ENCODE results near the gene HMCN2.

HMCN2 gene, protein sequence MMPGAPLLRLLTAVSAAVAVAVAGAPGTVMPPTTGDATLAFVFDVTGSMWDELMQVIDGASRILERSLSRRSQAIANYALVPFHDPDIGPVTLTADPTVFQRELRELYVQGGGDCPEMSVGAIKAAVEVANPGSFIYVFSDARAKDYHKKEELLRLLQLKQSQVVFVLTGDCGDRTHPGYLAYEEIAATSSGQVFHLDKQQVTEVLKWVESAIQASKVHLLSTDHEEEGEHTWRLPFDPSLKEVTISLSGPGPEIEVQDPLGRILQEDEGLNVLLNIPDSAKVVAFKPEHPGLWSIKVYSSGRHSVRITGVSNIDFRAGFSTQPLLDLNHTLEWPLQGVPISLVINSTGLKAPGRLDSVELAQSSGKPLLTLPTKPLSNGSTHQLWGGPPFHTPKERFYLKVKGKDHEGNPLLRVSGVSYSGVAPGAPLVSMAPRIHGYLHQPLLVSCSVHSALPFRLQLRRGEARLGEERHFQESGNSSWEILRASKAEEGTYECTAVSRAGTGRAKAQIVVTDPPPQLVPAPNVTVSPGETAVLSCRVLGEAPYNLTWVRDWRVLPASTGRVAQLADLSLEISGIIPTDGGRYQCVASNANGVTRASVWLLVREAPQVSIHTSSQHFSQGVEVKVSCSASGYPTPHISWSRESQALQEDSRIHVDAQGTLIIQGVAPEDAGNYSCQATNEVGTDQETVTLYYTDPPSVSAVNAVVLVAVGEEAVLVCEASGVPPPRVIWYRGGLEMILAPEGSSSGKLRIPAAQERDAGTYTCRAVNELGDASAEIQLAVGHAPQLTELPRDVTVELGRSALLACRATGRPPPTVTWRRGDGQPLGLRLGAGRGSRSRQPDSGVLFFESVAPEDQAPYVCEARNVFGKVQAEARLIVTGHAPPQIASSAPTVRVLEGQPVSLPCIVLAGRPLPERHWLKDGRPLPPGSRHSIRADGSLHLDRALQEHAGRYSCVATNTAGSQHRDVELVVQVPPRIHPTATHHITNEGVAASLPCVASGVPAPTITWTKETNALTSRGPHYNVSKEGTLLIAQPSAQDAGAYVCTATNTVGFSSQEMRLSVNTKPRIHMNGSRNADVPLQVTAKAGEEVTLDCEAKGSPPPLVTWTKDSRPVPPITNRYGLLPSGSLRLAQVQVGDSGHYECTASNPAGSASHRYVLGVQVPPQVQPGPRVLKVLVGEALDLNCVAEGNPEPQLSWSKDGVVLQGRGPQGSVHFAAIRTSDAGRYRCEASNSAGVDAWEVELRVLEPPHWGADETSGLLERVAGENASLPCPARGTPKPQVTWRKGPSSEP (N-terminal part only)

DNA sequence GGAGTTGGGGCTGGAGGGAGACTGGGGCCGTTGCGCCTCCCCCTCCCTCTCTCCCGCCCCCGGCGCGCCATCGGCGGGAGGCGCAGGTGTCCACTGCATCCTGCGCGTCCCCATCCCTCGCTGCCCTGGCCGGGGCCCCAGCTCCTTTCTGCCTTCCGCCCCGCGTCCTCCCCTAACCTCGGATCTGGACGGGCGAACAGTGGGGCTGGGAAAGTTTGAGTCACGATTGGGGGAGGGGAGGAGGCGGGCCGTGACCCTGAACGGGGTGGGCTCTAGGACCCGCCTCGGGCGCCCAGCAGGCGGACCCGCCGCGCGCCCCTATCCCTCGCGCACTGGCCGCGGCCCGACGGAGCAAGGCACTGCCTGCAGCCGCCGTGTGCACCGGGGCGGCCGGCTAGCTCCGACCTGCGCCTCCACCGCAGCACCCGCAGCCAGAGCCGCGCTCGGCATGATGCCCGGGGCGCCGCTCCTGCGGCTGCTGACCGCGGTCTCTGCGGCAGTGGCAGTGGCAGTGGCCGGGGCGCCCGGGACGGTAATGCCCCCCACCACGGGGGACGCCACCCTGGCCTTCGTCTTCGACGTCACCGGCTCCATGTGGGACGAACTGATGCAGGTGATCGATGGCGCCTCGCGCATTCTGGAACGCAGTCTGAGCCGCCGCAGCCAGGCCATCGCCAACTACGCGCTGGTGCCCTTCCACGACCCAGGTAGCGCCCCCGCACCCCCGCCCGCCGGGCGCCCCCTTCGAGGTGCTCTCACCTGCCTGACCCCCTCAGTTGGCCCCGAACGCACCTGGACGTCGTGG is at the start of gene HMCN2:
Gene HMCN2, plus strand, starts transcription at position 330 of the 805 bp plus-strand sequence. Its CDS starts 119 bp downstream, at position 449.
- no peak for DNase-seq

GRCh38 chr9:130217838-130218237 is 47.7 kb upstream of the HMCN2 start:
- no peak for DNase-seq

DNA sequence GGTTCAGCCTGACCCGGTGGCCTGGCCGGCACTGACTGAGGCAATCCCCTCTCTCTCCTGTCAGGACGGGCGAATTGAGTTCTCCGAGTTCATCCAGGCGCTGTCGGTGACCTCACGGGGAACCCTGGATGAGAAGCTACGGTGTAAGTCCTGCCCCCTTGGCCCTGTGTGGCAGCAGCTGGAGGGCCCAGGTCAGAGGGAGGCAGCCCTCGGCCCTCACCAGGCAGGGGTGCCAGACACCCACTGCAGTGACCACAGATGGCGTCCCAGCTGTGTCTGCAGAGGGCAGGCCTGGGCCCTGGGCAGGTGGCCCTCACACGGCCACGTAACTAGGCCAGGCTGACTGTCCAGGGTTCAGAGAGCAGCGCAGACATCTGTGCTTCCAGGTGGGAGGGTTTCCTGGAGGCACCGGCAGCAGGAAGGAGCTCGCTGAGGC is 45.9 kb upstream of the HMCN2 start:
- DNase-seq = no peak

- DNase-seq = no peak
These were observed 45.2 kb upstream of the HMCN2 start for GRCh38 chr9:130220352-130220751.

DNA sequence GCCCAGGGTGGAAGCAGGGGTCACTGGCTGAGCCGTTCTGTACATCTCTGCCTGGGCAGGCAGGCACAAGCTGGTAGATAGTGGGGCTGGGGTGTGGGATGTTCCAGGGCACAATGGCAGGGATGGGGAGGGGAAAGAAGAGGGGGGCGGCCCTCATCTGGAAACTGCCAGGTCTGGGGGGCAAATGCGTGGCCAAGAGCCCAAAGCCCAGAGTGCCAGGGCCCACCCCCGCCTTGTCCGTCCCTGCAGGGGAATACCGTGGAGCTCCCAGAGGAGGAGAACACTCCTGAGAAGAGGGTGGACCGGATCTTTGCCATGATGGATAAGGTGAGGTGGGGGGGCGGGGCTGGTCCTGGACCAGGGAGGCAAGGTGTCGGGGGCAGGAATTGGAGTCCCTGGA is 42.7 kb upstream of the HMCN2 start:
- no peak for DNase-seq

DNA sequence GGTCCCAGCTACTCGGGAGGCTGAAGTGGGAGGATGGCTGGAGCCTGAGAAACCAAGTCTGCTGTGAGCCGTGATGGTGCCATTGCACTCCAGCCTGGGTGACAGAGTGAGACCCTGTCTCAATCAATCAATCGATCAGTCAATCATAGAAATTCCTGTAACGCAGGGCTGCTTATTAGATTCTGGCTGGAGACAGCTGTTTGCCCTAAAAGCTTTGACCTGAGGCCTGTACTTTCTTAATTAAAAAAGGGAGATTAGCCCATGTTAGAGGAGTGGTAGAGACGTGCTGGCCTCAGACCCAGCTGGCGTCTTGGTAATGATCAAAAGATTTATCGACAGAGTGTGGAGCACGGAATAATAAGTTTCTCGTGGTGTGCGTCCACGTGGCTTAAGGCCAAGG is 40.5 kb upstream of the HMCN2 start:
- DNase-seq = no peak

- no peak for DNase-seq
These were observed 40.0 kb upstream of the HMCN2 start for GRCh38 chr9:130225586-130225985.

DNA sequence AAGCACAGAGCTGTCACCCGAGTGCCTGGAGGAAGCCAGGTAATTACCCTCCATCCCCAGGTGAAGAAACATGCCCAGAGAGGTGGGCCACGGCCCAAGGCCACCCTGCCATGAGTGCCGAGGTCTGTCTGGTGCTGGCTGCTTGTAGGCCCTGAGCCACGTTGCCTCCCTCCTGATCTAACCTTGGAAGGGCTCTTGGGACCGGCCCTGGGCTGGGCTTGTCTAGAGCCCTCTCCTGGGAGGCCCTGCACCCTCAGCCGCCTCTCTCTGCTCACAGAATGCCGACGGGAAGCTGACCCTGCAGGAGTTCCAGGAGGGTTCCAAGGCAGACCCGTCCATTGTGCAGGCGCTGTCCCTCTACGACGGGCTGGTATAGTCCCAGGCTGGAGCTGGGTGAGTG is 39.4 kb upstream of the HMCN2 start:
- no peak for DNase-seq

GRCh38 chr9:130227833-130228232 is 37.7 kb upstream of the HMCN2 start:
- no peak for DNase-seq

GRCh38 chr9:130229759-130230158 is 35.8 kb upstream of the HMCN2 start:
- no peak for DNase-seq

GRCh38 chr9:130230631-130231030 is 34.9 kb upstream of the HMCN2 start:
- DNase-seq = no peak

GRCh38 chr9:130232899-130233586 is 32.5 kb upstream of the HMCN2 start:
- no peak for DNase-seq

DNA sequence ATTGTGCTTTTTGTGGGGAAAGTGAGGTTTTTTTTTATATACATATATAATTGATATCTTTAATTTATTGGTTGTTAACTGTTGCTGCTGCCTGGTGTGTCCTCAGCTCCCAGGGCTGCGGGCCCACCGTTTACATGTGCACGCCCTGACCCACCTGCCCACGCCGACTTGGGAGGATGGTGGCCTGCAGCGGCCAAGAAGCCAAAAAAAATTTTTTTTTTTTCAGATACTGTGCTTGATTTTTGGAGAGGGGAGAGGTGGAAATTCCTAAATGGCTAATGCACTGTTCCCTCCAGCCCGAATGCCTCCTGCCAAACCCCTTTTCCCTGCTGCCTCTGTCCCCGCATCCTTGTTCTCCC is 32.0 kb upstream of the HMCN2 start:
- no peak for DNase-seq

GRCh38 chr9:130234340-130235260 is 31.0 kb upstream of the HMCN2 start:
- DNase-seq = no peak

DNA sequence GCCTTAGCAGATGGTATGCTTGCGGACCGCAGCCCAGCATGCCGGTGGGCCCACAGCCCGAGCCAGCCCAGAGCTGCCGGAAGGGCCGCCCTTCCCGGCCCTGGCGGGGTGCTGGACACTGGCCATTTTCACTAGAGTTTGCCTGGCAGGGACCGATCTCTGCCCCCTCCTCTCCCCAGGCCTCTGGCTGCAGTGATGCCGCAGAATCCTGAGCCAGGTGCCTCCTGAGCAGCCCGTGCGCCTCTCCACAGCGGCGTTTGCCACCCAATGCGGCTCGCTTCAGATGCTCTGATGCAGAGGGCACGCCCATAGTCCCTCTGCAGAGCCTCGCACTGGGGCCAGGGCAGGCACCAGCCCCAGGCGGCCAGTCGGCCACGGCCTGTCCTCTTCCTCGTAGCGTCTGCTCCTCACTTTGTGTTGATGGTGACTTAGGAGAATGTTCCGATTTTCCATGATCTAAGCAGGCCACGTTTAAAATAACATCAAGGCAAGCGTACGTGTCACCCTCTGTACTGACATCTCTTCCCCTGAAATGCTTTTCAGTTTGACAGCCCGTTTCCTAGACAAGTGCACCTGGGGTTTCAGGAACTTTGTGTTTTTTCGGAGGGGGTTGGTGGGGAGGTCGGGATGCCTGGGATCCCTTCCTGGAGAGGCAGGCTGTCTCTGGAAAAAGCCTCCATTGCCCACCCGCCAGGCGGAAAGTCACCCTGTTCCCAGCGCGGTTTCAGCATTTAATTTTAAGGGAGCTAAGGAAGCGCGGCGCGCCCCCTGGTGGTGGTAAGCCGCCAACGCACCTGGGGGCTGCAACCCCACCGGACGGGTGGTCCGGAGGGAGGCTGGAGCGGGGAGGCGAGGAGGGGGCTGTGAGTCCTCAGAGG is 29.8 kb upstream of the HMCN2 start:
- DNase-seq = peak; percentile 42 to 52

DNA sequence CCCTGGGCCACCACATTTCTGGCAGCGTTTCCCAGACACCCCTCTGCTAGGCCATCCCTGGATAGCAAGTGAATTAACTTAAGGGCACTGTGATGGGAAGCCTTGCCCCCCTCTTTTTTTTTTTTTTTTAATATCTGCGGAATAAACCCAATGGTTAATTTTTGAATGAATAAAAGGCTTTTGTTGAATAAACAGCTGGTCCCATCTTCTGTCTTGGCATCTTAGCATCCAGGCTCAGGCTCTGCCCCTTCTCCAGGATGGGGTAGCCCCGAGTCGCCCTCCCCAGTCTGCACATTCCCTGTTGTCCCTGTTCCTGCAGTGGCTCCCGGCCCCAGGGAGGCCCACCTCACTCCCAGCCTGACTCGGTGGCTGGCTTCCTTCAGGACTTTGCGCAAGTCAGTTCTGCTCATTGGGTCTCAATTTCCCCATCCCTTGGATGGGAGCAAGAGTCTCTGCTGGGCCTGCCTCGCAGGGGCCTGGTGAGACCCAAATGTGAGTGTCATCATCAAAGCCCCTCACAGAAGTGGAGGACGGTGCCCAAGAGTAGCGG is 29.0 kb upstream of the HMCN2 start:
- no peak for DNase-seq

DNA sequence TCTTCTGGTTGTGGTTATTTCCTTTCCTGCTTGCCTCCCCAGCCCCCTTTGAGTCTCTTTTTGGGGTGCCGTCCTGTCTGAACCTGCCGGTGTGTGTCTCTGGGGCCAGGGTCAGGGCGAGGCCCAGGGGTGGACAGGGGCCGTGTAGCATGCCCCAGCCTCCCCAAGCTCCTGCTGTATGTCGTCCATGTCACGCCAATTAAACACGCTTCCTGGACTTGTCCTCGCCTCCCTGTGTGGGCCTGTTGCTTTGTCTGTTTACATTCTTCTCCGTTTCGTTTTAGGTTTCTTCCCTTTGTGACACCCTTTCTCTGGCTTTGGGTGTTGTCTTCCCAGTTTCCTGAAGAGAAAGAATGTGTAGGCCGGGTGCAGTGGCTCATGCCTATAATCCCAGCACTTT is 28.5 kb upstream of the HMCN2 start:
- no peak for DNase-seq

DNA sequence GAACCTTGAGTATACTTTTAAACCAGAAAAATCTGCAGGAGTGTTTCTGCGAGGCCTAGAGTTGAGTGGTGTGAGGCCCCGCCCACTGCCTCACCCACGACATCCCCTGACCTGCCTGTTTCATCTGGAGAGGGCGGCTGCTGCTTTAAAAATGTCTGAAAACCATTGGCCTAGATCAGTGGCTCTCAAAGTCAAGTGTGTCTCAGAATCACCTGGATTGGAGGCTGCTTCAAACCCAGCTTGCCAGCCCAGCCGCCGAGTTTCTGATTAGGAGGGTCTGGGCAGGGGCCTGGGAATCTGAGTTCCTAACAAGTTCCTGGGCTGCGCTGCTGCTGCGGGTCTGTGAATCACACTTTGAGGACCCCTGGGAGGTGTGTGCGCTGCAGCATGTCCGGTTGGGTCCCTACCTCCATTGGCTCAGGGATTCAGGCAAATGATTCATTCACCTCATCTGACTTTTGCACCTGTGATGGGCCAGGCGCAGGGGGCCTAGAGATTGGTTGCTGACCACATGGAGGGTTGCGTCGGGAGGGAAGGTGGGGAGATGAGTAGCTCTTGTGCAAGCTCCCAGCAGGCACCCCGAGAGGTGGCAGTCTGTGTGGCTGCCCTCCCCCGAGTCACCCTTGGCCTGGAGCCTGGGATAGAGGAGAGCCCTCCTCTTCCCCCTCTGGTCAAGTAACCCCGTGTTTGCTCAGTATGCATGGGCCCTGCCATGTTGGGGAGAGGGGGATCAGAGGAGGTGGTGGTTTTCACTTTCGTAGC is 27.6 kb upstream of the HMCN2 start:
- no peak for DNase-seq

GRCh38 chr9:130239363-130239695 is 26.2 kb upstream of the HMCN2 start:
- no peak for DNase-seq
